HUES64 (cell line): ENCODE data around the gene LHB.

Source experiments
- H3K27ac ChIP-seq: 2 replicates; pipeline ENCODE4 v1.7.0; 2013; ENCODE audit warnings: low read depth, low read length, inconsistent platforms
- H3K27me3 ChIP-seq: 2 replicates; pipeline ENCODE4 v1.6.1; 2013; ENCODE audit warnings: mild to moderate bottlenecking, low read length; ENCODE audit not compliant: insufficient read depth
- H3K36me3 ChIP-seq: 2 replicates; pipeline ENCODE4 v1.6.1; 2013; ENCODE audit warnings: mild to moderate bottlenecking, low read length; ENCODE audit not compliant: insufficient read depth
- H3K4me1 ChIP-seq: 2 replicates; pipeline ENCODE4 v1.6.1; 2013; ENCODE audit warnings: mild to moderate bottlenecking, low read length, moderate library complexity; ENCODE audit not compliant: insufficient read depth
- H3K4me3 ChIP-seq: 2 replicates; pipeline ENCODE4 v1.5.1; 2013; ENCODE audit warnings: mild to moderate bottlenecking, low read length, moderate library complexity
- H3K9ac ChIP-seq: 2 replicates; pipeline ENCODE4 v1.6.1; 2013; ENCODE audit warnings: mild to moderate bottlenecking, low read depth, low read length
- H3K9me3 ChIP-seq: 2 replicates; pipeline ENCODE4 v1.6.1; 2013; ENCODE audit warnings: low read depth, low read length; ENCODE audit not compliant: insufficient read depth
- WGBS: fragments of 150-250, 120-280 bp; methylation state at CpG from one replicate; pipeline ENCODE4 v1.1.7; 2013; ENCODE audit warnings: missing lambda C conversion rate; 5-methylcytosine and 5-hydroxymethylcytosine counted together

LHB gene

DNA sequence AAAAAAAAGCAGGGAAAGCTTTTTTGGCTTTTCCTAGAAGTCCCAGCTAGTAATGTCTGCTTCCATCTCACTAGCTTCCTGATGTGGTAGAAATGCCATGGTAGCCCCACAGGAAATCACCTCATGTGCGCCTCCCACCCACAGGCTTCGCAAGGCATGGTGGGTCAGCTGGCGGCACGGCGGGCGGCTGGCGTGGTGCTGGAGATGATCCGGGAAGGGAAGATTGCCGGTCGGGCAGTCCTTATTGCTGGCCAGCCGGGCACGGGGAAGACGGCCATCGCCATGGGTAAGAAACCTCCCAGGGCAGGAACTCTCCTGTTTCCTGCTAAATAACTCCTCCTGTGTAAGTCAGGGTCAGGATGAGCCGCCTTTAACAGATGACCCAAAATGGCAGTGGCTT is 12.8 kb downstream of the LHB start:
- no peaks in the 10 kb centered on the region for H3K27me3 ChIP-seq
- no peak overlapping the region for H3K27ac ChIP-seq
- no peak overlapping the region for H3K9ac ChIP-seq
- no peaks in the 10 kb centered on the region for H3K9me3 ChIP-seq
- 96% methylated on average over 15 of the region's 15 CpGs for WGBS
- H3K36me3 ChIP-seq: peaks cover 61% of the 10 kb centered on the region
- no peaks in the 10 kb centered on the region for H3K4me1 ChIP-seq
- no peak overlapping the region for H3K4me3 ChIP-seq

DNA sequence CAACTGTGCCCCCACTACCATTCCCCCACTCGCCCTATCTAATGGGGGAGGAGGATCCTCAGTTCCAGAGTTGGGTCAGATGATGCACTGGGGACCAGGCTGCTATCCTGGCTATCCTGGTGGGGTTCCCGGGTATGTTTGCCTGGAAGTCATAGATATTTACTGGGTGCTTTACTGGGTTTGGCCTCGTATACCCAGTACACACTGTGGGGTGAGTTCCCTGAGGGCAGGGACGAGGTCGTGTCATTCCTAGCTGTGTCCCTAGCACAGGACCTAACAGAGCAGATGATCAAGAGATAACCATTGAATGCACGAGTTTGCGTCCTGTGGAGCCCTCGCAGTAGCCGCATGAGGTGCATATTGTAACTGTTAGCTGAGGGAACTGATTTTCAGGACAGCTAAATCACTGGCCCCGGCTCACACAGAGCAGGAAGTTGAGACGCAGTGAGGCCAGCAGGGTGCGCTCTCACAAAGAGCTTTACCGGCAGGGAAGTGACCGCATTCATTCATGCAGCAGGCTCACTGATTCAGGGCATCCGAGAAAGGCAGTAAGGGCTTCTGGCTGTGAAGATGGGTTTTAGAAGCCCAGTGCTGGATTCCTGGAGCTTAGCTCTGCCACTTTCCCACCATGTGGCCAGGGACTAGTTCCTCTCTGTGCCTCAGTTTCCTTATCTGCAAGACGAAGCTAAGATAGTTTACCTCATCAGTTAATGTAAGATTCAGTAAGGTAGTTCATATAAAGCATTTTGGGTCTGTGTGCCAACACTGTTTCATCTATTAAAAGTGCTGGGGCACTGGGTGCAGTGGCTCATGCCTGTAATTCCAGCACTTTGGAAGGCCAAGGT is 17.2 kb downstream of the LHB start:
- 49% methylated on average over 15 of the region's 16 CpGs for WGBS
- Histone ChIP-seq H3K4me1 (no peaks in the 10 kb centered on the region), H3K27ac (peak overlapping the region; percentile 4; the same call in 1 of the 2 replicates), H3K9me3 (no peaks in the 10 kb centered on the region), H3K27me3 (no peaks in the 10 kb centered on the region), H3K36me3 (peaks cover 32% of the 10 kb centered on the region), H3K4me3 (no peak overlapping the region), H3K9ac (no peak overlapping the region)

DNA sequence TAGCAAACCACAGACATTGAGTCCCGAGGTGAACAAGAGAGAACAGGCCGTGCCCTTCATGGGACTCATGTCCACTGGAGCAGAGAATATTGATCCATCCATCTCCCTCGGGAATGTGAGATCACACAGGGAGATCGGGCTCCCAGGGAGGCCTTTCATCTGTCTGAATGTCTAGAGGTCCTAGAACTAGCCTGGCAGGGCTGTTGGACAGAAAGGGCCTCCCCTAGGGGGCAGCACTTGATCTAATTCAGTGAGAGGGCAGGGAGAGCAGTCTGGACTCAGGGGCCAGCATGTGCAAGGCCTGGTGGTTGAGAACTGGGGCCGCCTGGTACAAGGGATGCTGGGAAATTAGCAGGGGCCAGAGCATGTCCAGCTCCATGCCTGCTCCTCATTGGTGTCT is 18.9 kb downstream of the LHB start:
- no peak overlapping the region for H3K9ac ChIP-seq
- H3K27ac ChIP-seq: no peak overlapping the region
- no peak overlapping the region for H3K4me3 ChIP-seq
- H3K4me1 ChIP-seq: no peaks in the 10 kb centered on the region; the same call in 1 of the 2 replicates
- H3K27me3 ChIP-seq: no peaks in the 10 kb centered on the region
- no peaks in the 10 kb centered on the region for H3K9me3 ChIP-seq
- peaks cover 14% of the 10 kb centered on the region for H3K36me3 ChIP-seq
- 83% methylated on average over 5 of the region's 5 CpGs for WGBS

DNA sequence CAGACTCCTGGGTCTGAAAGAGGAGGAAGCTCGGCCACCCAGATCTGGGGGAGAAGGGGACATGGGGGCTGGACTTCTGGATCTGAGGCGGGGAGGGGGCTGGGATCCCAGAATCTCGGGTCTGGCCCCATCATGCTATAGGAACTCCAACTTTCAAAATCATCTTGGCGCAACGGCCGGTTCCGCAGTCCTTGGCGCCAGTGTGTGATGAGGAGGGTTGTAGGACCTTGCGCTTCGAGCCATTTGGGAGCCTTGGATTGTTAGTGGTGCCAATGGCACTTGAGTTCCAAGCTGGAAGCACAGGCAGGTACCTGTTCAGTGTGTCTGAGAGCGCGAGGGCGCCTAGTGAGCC is 22.9 kb downstream of the LHB start:
- Histone ChIP-seq H3K4me1 (no peaks in the 10 kb centered on the region; the same call in 1 of the 2 replicates), H3K9me3 (no peaks in the 10 kb centered on the region), H3K27me3 (no peaks in the 10 kb centered on the region), H3K36me3 (peaks cover 11% of the 10 kb centered on the region; the same call in 1 of the 2 replicates), H3K4me3 (peak overlapping the region; percentile 80), H3K9ac (peak overlapping the region; percentile 72), H3K27ac (no peak overlapping the region)
- 2% methylated on average over 13 of the region's 13 CpGs for WGBS

DNA sequence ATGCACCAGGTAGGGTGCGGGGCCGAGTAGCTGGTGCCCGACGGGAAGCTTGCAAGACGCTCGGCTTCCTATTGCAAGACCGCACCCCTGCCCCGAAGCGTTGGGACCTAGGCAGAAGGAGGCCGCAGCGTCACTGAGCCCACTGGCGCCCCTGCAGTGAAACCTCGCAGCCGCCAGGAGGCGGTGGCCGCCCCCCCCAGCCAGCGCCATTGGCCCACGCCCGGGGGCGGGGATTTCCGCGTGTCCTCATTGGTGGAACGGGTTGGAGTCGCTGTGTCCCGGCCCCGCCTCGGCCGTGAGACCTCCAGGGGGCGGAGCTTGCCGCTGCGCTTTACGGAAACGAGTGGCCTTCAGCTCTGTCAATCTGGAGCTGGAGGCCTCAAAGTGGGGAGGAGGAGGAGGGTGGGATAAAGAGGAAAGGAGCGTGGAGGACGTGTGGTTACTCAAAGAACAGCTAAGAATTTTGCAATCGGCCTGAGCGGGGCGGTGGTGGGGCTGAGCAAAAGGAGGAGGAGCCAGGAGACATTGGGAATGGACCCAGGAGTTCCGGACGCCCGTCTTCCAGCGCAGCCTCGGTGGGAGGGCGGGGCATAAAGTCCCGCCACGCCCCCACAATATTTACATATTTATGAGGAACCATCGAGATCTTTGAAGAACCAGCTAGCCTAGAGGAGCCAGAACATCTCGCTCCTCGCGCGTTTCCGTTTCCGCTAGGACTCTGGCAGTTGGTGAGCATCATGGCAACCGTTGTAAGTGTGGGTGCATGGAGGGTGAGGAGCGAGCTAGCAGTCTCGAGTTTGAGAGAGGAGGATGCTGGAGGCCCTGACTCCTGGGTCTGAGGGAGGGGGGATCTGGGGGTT is 23.5 kb downstream of the LHB start, which contains the start of the genes GYS1 and RUVBL2:
TSS of gene GYS1 (minus strand) at position 135 of the 860 bp plus-strand sequence. CDS start 197 bp downstream, outside the sequence.
TSS of gene RUVBL2 (plus strand) at position 713 of the 860 bp plus-strand sequence. CDS start at position 738, 25 bp downstream.
- Histone ChIP-seq H3K9ac (peak within 1 kb of the TSS; percentile 73), H3K36me3 (peaks cover 15% of the 10 kb centered on the region), H3K4me1 (no peaks in the 10 kb centered on the region; the same call in 1 of the 2 replicates), H3K4me3 (peak within 1 kb of the TSS; percentile 80), H3K27ac (peak within 1 kb of the TSS; percentile 84), H3K27me3 (no peaks in the 10 kb centered on the region), H3K9me3 (no peaks in the 10 kb centered on the region)
- under 1% methylated on average over 56 of the region's 56 CpGs for WGBS

DNA sequence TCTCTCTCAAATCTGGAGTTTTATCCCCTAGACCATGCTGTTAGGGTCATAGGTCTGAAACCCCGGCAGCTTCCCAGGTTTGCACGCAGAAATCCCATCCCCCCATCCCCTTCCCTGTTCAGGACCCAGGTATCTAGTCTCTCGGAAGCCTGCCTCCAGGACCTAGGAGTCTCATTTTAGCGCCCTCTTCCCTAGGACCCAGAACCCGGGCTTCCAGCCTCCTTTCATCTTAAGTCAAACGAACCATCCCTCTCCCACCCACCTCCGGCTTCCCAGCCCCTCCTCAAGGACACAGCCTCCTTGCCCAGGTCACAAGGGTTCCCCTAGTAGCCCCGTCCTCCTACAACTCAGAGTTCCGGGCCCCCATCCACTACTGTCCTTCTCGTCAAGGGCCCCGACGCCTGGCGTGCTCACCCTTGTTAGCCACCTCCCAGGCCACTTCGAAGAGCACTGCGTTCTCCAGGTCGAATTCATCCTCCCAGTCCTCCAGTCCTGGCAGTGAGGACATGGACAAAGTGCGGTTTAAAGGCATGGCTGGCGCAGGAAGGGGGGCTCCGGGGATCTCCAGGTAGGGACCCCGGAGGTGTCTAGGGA is 24.2 kb downstream of the LHB start:
- Histone ChIP-seq H3K36me3 (peaks cover 20% of the 10 kb centered on the region), H3K4me1 (no peaks in the 10 kb centered on the region; the same call in 1 of the 2 replicates), H3K27me3 (no peaks in the 10 kb centered on the region), H3K27ac (peak overlapping the region; percentile 59; the same call in 1 of the 2 replicates), H3K9ac (peak overlapping the region; percentile 73), H3K4me3 (peak overlapping the region; percentile 80), H3K9me3 (no peaks in the 10 kb centered on the region)
- WGBS: 1% methylated on average over 20 of the region's 20 CpGs

DNA sequence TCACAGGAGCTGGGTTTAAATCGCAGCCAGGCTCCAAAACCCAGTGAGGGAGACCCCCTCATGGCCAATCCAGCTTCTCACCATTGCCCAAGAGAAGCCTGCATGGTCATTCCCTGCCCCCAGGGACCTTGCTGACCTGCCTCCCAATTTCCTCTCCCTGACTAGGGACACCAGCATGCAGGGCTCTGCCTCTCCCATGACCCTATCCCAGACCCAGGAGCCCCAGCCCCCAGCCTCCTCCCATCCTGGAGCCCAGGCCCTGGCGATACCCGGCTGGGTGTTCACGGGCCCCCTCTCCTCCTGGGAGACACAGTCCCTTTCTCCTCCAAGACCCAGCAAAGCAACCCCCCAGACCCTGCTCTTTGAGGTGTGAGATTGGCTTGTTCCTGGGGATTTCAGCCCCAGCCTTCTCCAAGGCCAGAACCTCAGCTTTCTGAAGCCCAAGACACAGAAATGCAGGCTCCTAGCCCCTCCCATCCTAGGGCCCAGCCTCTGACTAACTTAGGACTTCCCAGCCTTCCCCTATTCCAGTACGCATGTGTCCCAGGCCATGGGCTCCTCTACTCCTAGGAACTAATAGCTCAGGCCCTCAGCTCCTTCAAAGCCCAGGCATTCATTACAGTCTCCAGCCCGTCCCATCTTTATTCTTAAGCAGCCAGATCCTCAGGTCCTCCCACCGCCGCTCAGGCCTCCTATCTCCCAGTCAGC is 24.9 kb downstream of the LHB start:
- Histone ChIP-seq H3K9me3 (no peaks in the 10 kb centered on the region), H3K36me3 (peaks cover 24% of the 10 kb centered on the region), H3K27ac (peak overlapping the region; percentile 4; the same call in 1 of the 2 replicates), H3K27me3 (no peaks in the 10 kb centered on the region), H3K9ac (peak overlapping the region; percentile 73), H3K4me1 (no peaks in the 10 kb centered on the region; the same call in 1 of the 2 replicates), H3K4me3 (peak overlapping the region; percentile 80)
- 45% methylated on average over 8 of the region's 8 CpGs for WGBS

DNA sequence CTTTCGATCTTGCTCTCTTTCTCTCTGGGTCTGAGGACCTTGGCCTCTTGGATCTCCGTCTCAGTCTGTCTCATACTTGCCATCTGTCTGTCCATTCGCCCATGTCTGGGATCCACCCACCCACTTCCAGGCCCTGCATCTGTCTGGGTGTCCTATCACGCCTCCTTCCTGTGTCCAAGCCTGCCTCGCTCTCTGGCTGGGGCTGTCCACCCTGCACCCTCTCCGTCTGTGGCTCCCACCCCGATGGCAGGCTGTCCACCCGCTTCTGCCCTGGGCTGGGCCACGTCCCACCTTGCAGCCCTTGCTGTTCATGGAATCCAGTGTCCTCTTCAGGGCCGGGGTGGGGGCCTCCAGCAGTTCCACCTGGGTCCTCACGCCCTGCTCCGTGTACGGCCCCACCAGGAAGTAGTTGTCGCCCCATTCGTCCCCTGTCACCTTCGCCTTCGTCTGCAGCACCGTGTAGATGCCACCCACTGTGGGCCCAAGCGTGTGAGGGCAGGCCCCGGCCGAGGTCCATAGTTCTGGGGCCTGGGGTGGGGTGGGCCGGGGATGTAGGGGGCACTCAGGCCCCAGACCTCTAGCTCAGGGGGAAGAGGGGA is 25.8 kb downstream of the LHB start:
- Histone ChIP-seq H3K4me3 (no peak overlapping the region), H3K27ac (no peak overlapping the region), H3K36me3 (peaks cover 31% of the 10 kb centered on the region), H3K4me1 (no peaks in the 10 kb centered on the region; the same call in 1 of the 2 replicates), H3K9me3 (no peaks in the 10 kb centered on the region), H3K27me3 (no peaks in the 10 kb centered on the region), H3K9ac (no peak overlapping the region)
- WGBS: 95% methylated on average over 22 of the region's 22 CpGs

DNA sequence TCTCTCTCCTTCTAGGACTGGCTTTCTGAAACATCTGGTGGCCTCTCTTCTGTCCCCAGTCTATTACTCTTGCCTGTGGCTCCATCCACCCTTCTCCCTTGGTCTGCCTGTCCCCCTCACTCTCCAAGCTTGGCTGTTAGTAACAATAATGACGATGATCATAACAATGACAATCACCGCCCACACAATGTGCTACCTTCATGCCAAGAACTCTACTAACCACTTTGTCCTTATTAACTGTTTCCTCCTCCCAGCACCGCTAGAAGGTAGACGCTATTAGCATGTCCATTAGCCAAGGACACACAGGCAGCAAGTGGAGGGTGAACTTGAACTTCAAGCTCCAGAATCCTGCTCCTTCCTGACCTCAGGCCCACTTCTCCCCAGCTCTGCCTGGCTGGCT is 26.5 kb downstream of the LHB start:
- Histone ChIP-seq H3K9me3 (no peaks in the 10 kb centered on the region), H3K36me3 (peaks cover 38% of the 10 kb centered on the region), H3K27me3 (no peaks in the 10 kb centered on the region), H3K4me1 (no peaks in the 10 kb centered on the region; the same call in 1 of the 2 replicates), H3K27ac (no peak overlapping the region), H3K4me3 (no peak overlapping the region), H3K9ac (no peak overlapping the region; the same call in 1 of the 2 replicates)
- 77% methylated on average over 4 of the region's 4 CpGs for WGBS

DNA sequence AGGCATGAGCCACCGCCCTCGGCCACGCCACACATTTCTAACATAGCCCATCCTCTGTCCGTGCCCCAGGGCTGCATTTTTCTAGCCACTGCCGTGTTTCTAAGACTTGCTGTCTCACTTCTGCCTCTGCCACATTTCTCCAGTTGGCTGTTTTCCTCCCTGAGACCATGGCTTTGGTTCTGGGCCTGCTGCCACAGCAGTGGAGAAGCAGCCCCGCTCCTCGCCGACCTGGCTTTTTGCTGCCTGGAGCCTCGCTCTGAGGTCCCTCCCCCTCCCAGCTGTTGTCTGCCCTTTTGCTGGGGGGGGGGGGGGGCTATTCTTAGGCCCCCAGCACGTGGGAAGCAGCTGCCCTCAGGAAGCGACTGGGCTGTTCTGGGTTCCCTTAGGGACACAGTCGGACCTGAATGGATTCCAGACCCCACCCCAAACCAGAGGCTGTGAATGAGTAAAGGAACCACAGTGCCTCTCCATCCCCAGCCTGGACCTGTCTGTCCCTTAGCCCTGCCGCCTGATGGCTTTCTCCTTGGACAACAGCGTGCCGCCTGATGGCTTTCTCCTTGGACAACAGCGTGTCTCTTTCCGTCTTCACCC is 27.1 kb downstream of the LHB start:
- H3K27me3 ChIP-seq: no peaks in the 10 kb centered on the region
- H3K4me1 ChIP-seq: no peaks in the 10 kb centered on the region; the same call in 1 of the 2 replicates
- no peaks in the 10 kb centered on the region for H3K9me3 ChIP-seq
- WGBS: 93% methylated on average over 17 of the region's 17 CpGs
- peaks cover 44% of the 10 kb centered on the region for H3K36me3 ChIP-seq
- H3K27ac ChIP-seq: no peak overlapping the region
- no peak overlapping the region for H3K4me3 ChIP-seq
- no peak overlapping the region for H3K9ac ChIP-seq
